Smooth muscle cell (in vitro differentiated cells): Measurements from ENCODE around the gene OAF. TPM values are rescaled to one million over a fixed set of nuclear protein-coding genes. Genes with fewer than 3 reads are reported as not detected.

ENCODE experiments used
- DNase-seq: peaks from one replicate; lab custom pipeline; 2025; ENCODE audit not compliant: unreplicated experiment; lab: John Stamatoyannopoulos, UW
- H2AFZ ChIP-seq: fragments of 200-600 bp; sonication (generic); 2 replicates; pipeline ENCODE4 v1.6.0; 2016; ENCODE audit warnings: antibody characterized with exemption, low read depth, mild to moderate bottlenecking
- H3F3A ChIP-seq: fragments of 200-600 bp; sonication (generic); 2 replicates; pipeline ENCODE4 v1.6.0; 2017; ENCODE audit warnings: antibody characterized with exemption, low read depth
- H3K27ac ChIP-seq: fragments of 200-600 bp; sonication (generic); 2 replicates; pipeline ENCODE4 v1.5.1; 2016; ENCODE audit warnings: low read depth, mild to moderate bottlenecking
- H3K27me3 ChIP-seq: fragments of 200-600 bp; sonication (generic); 2 replicates; pipeline ENCODE4 v1.6.1; 2016; ENCODE audit warnings: low read depth, mild to moderate bottlenecking
- H3K36me3 ChIP-seq: fragments of 200-600 bp; sonication (generic); 2 replicates; pipeline ENCODE4 v1.5.1; 2016; ENCODE audit warnings: low read depth
- H3K4me1 ChIP-seq: fragments of 200-600 bp; sonication (generic); 2 replicates; pipeline ENCODE4 v1.5.1; 2016; ENCODE audit warnings: low read depth
- H3K4me2 ChIP-seq: fragments of 200-600 bp; sonication (generic); 2 replicates; pipeline ENCODE4 v1.6.0; 2016; ENCODE audit warnings: mild to moderate bottlenecking
- H3K4me3 ChIP-seq: fragments of 200-600 bp; sonication (generic); 2 replicates; pipeline ENCODE4 v1.5.1; 2016; ENCODE audit warnings: mild to moderate bottlenecking
- H3K79me2 ChIP-seq: fragments of 200-600 bp; sonication (generic); 2 replicates; pipeline ENCODE4 v1.6.0; 2016; ENCODE audit warnings: low read depth, mild to moderate bottlenecking
- H3K9ac ChIP-seq: fragments of 200-600 bp; sonication (generic); 2 replicates; pipeline ENCODE4 v1.6.0; 2016; ENCODE audit warnings: low read depth
- H3K9me3 ChIP-seq: fragments of 200-600 bp; sonication (generic); replicated peaks from 2 replicates; pipeline ENCODE4 v1.5.1; 2016; ENCODE audit warnings: low read depth
- H4K20me1 ChIP-seq: fragments of 200-600 bp; sonication (generic); 2 replicates; pipeline ENCODE4 v1.6.0; 2016; ENCODE audit warnings: low read depth
- CTCF ChIP-seq: fragments of 200-600 bp; sonication (generic); IDR thresholded peaks from 2 replicates; pipeline ENCODE4 v1.5.1; 2017; ENCODE audit warnings: borderline replicate concordance, mild to moderate bottlenecking, antibody characterized with exemption; ENCODE audit not compliant: insufficient read depth, poor library complexity, severe bottlenecking
- whole genome bisulfite sequencing: methylation state at CpG from one replicate; pipeline ENCODE4 v1.1.7; 2016; ENCODE audit warnings: low lambda C conversion rate; 5-methylcytosine and 5-hydroxymethylcytosine counted together
- polyA plus RNA-seq: library from polyadenylated mRNA; unstranded; fragments of >200 nt; fragmentation: Nextera tagmentation; extraction: Ambion mirVana; gene quantifications from 2 replicates; pipeline ENCODE4 v1.2.1, GENCODE V29; 2016
- total RNA-seq: library from RNA; depleted of rRNA; stranded (reverse); fragments of >200 nt; gene quantifications from 2 replicates; pipeline ENCODE4 v1.2.3, GENCODE V29; 2014

The OAF gene
- total and polyA plus RNA-seq, 2 experiments from 2014 or later, result 41.6 to 112 TPM

GRCh38 chr11:120168960-120169681 lies 41.7 kb upstream of the OAF start:
- peak; percentile 95 for TF ChIP-seq CTCF
- Histone ChIP-seq H3K27ac (no peak overlapping the region), H3F3A (no peaks in the 10 kb centered on the region), H3K27me3 (peaks cover 12% of the 10 kb centered on the region), H3K79me2 (no peaks in the 10 kb centered on the region), H3K4me1 (no peaks in the 10 kb centered on the region), H2AFZ (peak overlapping the region; percentile 89), H4K20me1 (no peaks in the 10 kb centered on the region), H3K4me3 (peak overlapping the region; percentile 58), H3K36me3 (no peaks in the 10 kb centered on the region), H3K9ac (no peak overlapping the region), H3K9me3 (no peaks in the 10 kb centered on the region), H3K4me2 (peak overlapping the region; percentile 91)
- 6% methylated on average over 40 of the region's 71 CpGs for WGBS
- DNase-seq, result peak; percentile 55

GRCh38 chr11:120169981-120170698 lies 40.7 kb upstream of the OAF start:
- no peaks in the 10 kb centered on the region for H3K4me1 ChIP-seq
- H3K79me2 ChIP-seq, result no peaks in the 10 kb centered on the region
- H3K4me3 ChIP-seq, result no peak overlapping the region
- H4K20me1 ChIP-seq, result no peaks in the 10 kb centered on the region
- peaks cover 12% of the 10 kb centered on the region for H3K27me3 ChIP-seq
- H2AFZ ChIP-seq, result no peak overlapping the region
- no peak overlapping the region for H3K9ac ChIP-seq
- no peak for DNase-seq
- TF ChIP-seq CTCF, result no peak
- no peaks in the 10 kb centered on the region for H3F3A ChIP-seq
- H3K27ac ChIP-seq, result no peak overlapping the region
- no peaks in the 10 kb centered on the region for H3K9me3 ChIP-seq
- 92% methylated on average over 27 of the region's 27 CpGs for WGBS
- no peak overlapping the region for H3K4me2 ChIP-seq
- no peaks in the 10 kb centered on the region for H3K36me3 ChIP-seq

- Histone ChIP-seq H3K9me3 (no peaks in the 10 kb centered on the region), H3K9ac (no peak overlapping the region), H3K27ac (no peak overlapping the region), H4K20me1 (no peaks in the 10 kb centered on the region), H3F3A (no peaks in the 10 kb centered on the region), H3K4me3 (no peak overlapping the region), H3K4me1 (no peaks in the 10 kb centered on the region), H3K79me2 (no peaks in the 10 kb centered on the region), H3K4me2 (no peak overlapping the region), H3K27me3 (peaks cover 12% of the 10 kb centered on the region), H3K36me3 (no peaks in the 10 kb centered on the region), H2AFZ (no peak overlapping the region)
- no peak for TF ChIP-seq CTCF
- 93% methylated on average over 12 of the region's 12 CpGs for WGBS
- DNase-seq, result no peak
Measured at GRCh38 chr11:120170741-120171261, 40.0 kb upstream of the OAF start.
